KOPT-K1 (cell line): ENCODE data around the gene ZNF579.

Source experiments
- H3K27ac ChIP-seq: fragments of 200-600 bp; sonication (generic); 2 replicates; pipeline ENCODE4 v1.5.1; 2016; ENCODE audit warnings: antibody characterized with exemption, mild to moderate bottlenecking, low read depth, low read length; ENCODE audit not compliant: poor library complexity, severe bottlenecking
- H3K36me3 ChIP-seq: fragments of 200-600 bp; sonication (generic); 2 replicates; pipeline ENCODE4 v1.5.1; 2017; ENCODE audit warnings: antibody characterized with exemption, mild to moderate bottlenecking, low read length, moderate library complexity; ENCODE audit not compliant: insufficient read depth
- H3K9me3 ChIP-seq: fragments of 200-600 bp; sonication (generic); 2 replicates; pipeline ENCODE4 v1.5.1; 2017; ENCODE audit warnings: antibody characterized with exemption, low read length, mild to moderate bottlenecking; ENCODE audit not compliant: insufficient read depth, poor library complexity, severe bottlenecking

The ZNF579 gene, protein sequence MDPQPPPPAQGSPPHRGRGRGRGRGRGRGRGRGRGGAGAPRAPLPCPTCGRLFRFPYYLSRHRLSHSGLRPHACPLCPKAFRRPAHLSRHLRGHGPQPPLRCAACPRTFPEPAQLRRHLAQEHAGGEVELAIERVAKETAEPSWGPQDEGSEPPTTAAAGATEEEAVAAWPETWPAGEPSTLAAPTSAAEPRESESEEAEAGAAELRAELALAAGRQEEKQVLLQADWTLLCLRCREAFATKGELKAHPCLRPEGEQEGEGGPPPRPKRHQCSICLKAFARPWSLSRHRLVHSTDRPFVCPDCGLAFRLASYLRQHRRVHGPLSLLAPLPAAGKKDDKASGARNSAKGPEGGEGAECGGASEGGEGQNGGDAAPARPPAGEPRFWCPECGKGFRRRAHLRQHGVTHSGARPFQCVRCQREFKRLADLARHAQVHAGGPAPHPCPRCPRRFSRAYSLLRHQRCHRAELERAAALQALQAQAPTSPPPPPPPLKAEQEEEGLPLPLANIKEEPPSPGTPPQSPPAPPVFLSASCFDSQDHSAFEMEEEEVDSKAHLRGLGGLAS

DNA sequence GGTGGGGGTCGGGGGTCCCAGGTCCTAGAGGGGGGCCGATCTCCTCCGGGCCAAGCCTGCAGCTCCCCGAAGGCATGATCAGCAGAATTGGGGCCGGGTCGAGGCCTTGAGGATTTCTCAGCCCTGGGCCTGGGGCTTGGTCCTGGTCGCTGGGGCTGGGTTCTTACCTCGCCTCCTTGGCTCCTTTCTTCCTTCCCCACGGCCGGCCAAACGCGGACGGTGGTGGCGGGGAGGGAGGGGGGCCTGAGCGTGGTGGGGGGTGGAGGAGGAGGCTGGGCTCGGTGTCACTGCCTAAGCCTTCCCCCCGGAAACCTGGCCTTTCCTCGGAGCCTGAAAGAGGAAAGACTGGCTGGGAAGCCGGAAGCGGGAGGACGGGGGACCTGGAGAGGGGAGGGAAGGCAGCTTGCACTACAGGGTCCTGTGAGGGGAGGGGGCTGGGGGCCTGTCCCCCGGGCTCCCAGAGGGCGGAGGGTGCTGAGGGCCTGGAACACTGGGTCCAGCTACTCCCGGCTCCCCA, at the start of gene ZNF579:
Gene ZNF579, minus strand, starts transcription at position 221 of the 517 bp plus-strand sequence. CDS start 1,209 bp downstream, outside the sequence.
- no peaks in the 10 kb centered on the region for H3K9me3 ChIP-seq
- H3K27ac ChIP-seq, result peak within 1 kb of the TSS; percentile 72
- peaks cover 12% of the 10 kb centered on the region; the same call in 1 of the 2 replicates for H3K36me3 ChIP-seq

DNA sequence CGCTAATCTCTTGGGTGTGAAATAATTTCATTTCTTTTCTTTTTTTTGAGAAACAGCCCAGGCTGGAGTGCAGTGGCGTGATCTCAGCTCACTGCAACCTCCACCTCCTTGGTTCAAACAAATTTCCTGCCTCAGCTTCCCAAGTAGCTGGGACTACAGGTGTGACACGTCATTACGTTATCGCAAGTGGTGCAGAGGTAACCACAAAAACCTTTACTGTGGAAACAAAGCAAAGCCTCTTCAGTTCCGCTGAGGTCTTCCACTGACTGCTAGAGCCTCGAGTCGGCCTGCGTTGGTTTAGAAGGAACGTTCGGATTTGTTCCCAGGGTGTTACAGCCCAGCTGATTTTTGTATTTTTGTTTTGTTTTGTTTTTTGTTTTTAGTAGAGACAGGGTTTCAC, 45.7 kb upstream of the ZNF579 start:
- Histone ChIP-seq H3K27ac (no peak overlapping the region), H3K9me3 (no peaks in the 10 kb centered on the region), H3K36me3 (no peaks in the 10 kb centered on the region)

DNA sequence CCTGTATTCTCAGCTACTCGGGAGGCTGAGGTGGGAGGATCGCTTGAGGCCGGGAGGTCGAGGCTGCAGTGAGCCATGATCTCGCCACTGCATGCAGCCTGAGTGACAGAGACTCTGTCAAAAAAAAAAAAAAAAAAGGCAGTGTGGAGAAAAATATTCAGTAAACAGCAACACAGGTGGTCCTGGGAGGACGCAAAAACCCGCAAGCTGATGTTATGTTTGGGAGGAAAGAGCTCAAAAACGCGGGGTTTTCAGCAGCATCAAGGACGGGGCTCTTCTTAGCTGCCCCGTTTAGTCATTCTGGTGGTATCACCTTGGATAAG, 44.3 kb upstream of the ZNF579 start:
- Histone ChIP-seq H3K36me3 (no peaks in the 10 kb centered on the region), H3K27ac (no peak overlapping the region), H3K9me3 (no peaks in the 10 kb centered on the region)

DNA sequence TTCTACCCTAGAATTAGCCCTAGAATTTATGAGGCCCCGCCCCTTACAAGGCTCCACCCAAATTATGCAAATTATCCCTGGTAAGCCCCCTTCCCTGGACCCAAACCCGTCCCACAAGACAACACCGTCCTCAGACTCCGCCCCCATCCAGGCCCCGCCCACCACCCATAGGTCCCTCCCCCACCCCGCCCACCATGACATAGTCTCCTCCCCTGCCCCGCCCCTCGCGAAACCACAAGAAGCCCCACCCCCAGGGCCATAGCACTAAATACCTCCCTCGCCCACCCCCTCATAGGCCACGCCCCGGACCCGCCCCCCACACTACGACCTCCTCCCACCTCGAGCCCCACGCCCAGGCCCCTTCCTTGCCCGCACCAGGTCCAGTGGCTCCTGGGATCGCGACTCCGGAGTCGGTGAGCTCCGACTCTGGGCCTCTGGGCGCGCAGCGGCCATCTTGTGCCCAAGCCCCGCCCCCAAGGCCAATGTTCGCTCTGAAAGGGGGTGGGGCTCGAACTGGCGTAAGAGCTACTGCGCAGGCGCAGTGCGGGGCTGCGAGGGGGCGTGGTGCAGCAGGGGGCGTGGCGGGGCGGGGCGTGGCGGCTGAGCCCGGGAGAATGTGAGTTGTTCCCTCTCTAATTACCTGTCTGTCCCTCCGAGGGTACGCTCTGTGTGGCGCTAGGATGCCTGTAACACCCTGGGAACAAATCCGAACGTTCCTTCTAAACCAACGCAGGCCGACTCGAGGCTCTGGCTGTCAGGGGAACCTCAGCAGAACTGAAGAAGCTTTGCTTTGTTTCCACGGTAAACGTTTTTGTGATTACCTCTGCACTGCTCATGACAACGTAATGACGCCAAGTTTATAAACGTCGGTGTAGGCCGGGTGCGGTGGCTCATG, 43.7 kb upstream of the ZNF579 start, which contains the start of gene ZNF784:
Gene ZNF784, minus strand, starts transcription at position 458 of the 895 bp plus-strand sequence. Its CDS starts 5 bp downstream, at position 453.
- no peaks in the 10 kb centered on the region for H3K9me3 ChIP-seq
- H3K36me3 ChIP-seq, result no peaks in the 10 kb centered on the region
- H3K27ac ChIP-seq, result peak within 1 kb of the TSS; percentile 69

DNA sequence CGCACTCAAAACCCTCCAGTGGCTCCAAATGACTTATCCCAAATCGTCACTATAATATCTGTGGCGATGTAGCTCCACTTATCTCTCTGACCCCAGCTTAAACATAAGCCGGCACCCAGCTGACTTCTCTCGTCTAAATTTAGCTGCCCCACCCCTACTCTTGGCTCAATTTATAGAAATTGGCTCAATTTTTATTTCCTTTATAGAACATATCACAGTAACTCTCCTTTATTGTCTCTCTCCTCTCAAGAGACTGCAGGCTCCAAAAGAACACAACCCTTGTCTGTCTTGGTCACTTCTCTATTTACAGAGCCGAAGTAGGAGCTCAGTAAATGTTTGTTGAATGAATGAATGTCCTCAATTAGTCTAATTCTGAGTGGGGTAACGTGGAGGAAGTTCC, 42.9 kb upstream of the ZNF579 start:
- no peak overlapping the region for H3K27ac ChIP-seq
- no peaks in the 10 kb centered on the region for H3K9me3 ChIP-seq
- H3K36me3 ChIP-seq, result no peaks in the 10 kb centered on the region

DNA sequence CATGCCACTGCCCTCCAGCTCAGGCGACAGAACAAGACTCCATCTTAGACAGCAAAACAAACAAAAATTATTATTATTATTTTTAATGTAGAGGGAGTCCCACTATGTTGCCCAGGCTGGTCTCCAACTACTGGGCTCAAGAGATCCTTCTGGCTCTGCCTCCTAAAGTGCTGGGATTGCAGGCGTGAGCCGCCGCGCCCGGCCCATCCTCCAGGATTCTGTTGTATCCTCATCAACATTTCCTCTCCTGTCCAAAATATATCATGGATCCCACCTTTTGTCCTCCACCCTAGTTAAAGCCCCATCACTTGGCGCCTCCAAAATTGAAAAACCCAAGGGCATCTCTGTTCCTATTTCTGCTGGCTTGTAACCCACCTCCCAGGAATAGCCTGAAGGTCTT, 42.5 kb upstream of the ZNF579 start:
- Histone ChIP-seq H3K9me3 (no peaks in the 10 kb centered on the region), H3K36me3 (no peaks in the 10 kb centered on the region)

DNA sequence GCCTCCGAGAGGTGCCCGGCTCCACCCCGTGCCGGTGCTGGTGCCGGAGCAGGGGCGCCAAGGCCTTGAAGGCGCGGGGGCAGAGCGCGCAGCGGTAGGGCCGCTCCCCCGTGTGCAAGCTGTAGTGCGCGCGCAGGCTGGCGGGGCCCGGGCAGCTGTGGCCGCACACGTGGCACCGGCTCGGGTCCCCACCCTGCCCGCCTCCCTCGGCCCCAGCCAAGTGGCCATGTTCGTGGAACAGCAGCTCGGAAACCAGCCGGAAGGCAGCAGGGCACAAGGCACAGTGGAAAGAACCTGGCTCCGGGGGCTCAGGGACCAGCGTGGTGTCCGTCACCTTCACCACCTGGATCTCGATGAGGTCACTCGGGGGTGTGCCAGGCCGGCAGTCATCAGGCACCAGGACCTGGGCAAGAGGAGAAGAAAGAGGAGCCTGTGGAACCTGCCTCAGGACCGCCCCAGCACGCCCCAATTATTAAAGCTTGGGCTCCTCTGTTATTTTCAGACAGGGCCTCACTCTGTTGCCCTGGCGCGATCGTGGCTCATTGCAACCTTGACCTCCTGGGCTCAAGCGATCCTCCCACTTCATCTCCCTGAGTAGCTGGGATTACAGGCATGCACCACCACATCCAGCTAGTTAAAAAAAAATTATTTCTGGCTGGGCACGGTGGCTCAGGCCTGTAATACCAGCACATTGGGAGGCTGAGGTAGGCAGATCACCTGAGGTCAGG, 41.8 kb upstream of the ZNF579 start:
- Histone ChIP-seq H3K9me3 (no peaks in the 10 kb centered on the region), H3K27ac (no peak overlapping the region), H3K36me3 (peaks cover 7% of the 10 kb centered on the region)

More for the DNA sequence above, 42.5 kb upstream of the ZNF579 start:
- H3K27ac ChIP-seq, result no peak overlapping the region

DNA sequence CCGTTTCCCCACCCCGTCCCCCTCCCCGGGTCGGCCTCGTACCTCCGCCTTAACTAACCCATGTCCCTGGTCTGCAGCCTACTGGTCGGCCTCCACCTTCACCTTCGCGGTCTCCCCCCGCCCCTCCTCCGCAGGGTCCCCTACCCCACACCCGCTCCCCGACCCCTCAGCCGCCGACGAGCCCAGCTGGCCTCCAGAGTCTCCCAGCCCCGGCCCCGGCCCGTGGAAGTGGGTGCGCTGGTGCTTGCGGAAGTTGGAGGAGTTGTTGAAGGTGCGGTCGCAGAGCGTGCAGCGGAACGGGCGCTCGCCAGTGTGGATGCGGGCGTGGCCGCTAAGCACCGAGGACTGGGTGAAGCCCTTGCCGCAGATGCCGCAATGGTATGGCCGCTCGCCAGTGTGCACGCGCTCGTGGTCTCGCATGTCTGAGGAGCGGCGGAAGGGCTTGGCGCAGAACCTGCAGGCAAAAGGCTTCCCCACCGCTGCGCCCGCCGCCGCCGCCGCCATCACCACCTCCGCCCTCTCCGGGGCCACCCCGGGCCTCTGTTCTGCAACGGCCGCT, 41.1 kb upstream of the ZNF579 start:
- H3K9me3 ChIP-seq, result no peaks in the 10 kb centered on the region
- peaks cover 13% of the 10 kb centered on the region for H3K36me3 ChIP-seq
- no peak overlapping the region for H3K27ac ChIP-seq

DNA sequence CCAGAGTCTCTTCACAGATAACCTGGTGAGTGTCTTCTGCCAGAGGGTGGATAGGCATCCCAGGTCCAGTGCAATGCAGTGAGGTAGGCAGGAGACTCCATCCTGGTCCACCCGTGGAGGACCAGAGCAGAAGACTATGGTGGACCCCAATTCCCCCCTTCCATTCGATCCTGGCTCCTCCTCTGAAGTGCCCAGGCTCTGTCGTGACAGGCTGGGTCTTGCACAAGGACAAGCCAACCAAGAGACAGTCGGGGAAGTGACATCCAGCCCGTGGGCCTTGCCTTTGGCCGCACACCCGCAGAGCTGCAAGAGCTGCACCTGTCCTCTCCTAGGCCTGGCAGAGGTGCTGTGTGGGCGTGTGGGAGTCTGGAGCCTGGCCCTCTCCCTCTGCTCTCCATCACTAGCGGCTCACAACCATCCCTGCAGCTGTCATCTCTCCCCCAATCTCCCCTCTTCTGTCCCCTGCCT, 40.6 kb upstream of the ZNF579 start:
- Histone ChIP-seq H3K27ac (no peak overlapping the region), H3K36me3 (peaks cover 18% of the 10 kb centered on the region), H3K9me3 (no peaks in the 10 kb centered on the region)

DNA sequence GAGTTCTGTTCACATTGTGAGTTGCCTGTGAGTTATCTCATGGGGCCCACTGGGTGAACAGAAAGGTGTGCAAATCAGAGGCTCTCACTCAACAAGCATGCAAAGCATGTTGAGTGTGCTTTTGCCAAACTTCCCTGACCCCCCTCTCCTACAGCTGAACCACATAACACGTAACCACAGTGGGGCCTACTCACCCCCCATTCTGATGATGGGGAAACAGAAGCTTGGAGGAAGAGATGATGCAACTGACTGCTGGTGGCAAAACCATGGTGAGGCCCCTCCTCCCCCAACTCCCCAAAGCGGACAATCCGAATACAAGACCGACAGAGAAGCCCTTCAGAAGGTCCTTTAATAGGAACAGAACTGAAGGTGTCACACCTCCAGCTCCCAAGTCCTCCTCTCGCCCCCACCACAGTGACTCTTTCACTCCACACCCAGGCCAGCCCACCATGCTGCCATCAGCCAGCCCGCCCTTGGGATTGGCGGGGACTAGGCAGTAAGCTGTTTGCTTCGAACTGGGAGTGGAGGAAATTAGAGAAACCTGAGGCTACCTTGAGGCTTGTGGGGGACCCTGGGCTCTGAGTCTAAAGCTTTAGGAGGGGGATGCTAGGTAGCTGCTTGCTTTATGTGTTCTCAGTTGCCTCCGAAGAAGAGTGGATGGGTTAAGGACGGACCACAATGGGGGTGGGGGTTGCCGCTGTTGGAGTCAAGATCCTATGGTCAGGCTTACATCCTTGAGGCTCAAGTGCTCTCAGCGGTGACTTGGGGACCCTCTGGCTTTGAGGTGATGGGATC, 40.0 kb upstream of the ZNF579 start:
- no peaks in the 10 kb centered on the region for H3K9me3 ChIP-seq
- no peak overlapping the region for H3K27ac ChIP-seq
- H3K36me3 ChIP-seq, result peaks cover 24% of the 10 kb centered on the region

DNA sequence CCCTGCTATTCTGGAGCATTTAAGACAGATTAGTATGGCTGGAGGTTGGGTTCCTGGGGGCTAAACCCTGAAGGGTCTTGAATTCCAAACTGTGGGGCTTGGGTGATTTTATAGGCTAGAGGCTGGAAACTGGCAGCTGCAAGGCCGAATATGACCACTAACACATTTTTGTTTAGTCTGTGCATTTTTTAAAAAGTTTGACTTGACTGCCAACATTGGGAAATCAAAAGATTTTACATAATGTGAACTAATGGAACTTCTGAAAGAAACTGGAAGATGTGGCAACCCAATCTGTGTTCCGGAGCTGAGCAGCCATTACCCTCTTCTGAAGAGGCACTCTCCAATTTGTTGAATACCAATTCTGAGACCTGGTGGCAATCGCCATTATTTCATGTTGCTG, 38.6 kb upstream of the ZNF579 start:
- H3K9me3 ChIP-seq, result no peaks in the 10 kb centered on the region
- H3K27ac ChIP-seq, result no peak overlapping the region
- H3K36me3 ChIP-seq, result peaks cover 29% of the 10 kb centered on the region

DNA sequence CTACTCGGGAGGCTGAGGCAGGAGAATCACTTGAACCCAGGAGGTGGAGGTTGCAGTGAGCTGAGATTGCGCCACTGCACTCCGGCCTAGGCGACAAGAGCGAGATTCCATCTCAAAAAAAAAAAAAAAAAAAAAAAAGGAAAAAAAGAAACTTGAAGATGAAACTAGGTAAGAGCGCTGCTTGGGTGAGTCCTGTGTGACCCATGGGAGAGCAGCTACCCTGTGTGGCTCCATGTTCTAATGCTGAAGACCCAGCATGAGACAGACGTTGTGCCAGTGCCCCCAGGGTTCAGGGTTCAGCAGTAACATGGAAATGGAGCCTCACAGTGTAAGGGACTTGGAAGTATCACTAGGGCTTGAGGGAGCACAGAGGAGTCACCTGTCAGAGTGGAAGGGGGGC, 37.8 kb upstream of the ZNF579 start:
- Histone ChIP-seq H3K9me3 (no peaks in the 10 kb centered on the region), H3K36me3 (peaks cover 29% of the 10 kb centered on the region), H3K27ac (no peak overlapping the region)

DNA sequence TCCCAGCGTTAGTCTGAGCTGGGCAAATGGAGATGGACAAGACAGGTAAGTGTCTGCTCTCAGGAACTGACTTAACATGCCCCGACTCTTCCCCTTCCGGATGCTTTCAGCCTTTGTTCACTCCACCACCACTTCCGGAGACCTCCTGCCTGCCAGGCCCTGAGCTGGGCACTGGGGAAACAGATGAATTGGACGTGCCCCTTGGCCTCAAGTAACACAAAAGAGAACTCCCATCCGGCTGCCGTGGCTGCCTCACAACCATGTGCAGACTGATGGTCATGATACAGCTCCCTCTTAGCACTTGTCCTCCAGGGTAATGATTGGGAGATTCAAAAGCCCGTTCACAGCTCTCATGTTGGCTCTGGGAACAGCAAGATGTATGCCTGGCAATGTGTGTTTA, 36.8 kb upstream of the ZNF579 start:
- no peaks in the 10 kb centered on the region for H3K9me3 ChIP-seq
- no peak overlapping the region for H3K27ac ChIP-seq
- peaks cover 29% of the 10 kb centered on the region for H3K36me3 ChIP-seq
